Progenitor cell of endocrine pancreas (in vitro differentiated cells): ENCODE results near the gene COBL. TPM values are rescaled to one million over a fixed set of nuclear protein-coding genes. Genes with fewer than 3 reads are reported as not detected.

ENCODE experiments used
- DNase-seq: peaks from one replicate; pipeline ENCODE4 v3.0.0; 2021; ENCODE audit warnings: low spot score; ENCODE audit not compliant: unreplicated experiment
- H3K27ac Mint-ChIP-seq: 2 replicates; pipeline ENCODE4 v1.8.0; 2021; ENCODE audit warnings: mild to moderate bottlenecking, moderate library complexity, mixed read lengths
- H3K27me3 Mint-ChIP-seq: 2 replicates; pipeline ENCODE4 v1.8.0; 2021; ENCODE audit warnings: mixed read lengths
- H3K36me3 Mint-ChIP-seq: 2 replicates; pipeline ENCODE4 v1.8.0; 2022; ENCODE audit warnings: mixed read lengths; ENCODE audit not compliant: insufficient read depth
- H3K4me1 Mint-ChIP-seq: 2 replicates; pipeline ENCODE4 v1.8.0; 2021; ENCODE audit warnings: low read depth, mixed read lengths
- H3K4me3 Mint-ChIP-seq: 2 replicates; pipeline ENCODE4 v1.8.0; 2021; ENCODE audit warnings: low read depth, mild to moderate bottlenecking, moderate library complexity, mixed read lengths
- H3K9me3 Mint-ChIP-seq: 2 replicates; pipeline ENCODE4 v1.8.0; 2021; ENCODE audit warnings: low read depth, mixed read lengths
- CTCF ChIP-seq: fragments of 200-600 bp; sonication (generic); IDR thresholded peaks from one replicate; pipeline ENCODE4 v1.5.0; 2021; ENCODE audit warnings: antibody characterized with exemption, mild to moderate bottlenecking; ENCODE audit not compliant: unreplicated experiment
- total RNA-seq: library from RNA; stranded (reverse); gene quantifications from 2 replicates; pipeline ENCODE4 v1.2.1, GENCODE V29; 2021

The COBL gene
- total RNA-seq, 1 donor from 2014 or later, result 21.3 TPM

- DNase-seq, result no peak
- no peak for TF ChIP-seq CTCF
- Mint-ChIP-seq H3K27me3 (peaks cover 25% of the 10 kb centered on the region), H3K27ac (peak overlapping the region; percentile 57), H3K9me3 (no peaks in the 10 kb centered on the region), H3K36me3 (no peaks in the 10 kb centered on the region), H3K4me1 (peaks cover 41% of the 10 kb centered on the region), H3K4me3 (no peak overlapping the region)
Observed at GRCh38 chr7:51274001-51274400, 42.6 kb downstream of the COBL start.

DNA sequence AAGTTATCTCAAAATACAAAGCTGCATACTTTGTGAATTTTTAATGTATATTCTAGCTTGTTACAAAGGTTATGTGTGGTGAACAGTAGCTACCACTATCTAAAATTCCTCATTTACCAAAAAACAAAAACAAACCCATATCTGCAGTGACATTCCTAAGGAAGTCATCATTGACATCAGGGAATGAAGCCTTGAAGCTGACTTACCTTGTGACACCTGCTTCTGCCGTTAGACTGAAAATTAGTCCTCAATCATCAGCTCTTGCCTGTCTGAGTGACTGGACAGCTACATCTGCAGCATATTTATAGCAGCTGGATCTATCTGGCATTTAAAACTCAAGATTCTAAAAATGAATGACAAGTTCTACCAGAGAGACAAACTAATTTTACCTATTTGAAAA, 43.2 kb downstream of the COBL start:
- Mint-ChIP-seq H3K4me1 (peaks cover 41% of the 10 kb centered on the region), H3K27ac (no peak overlapping the region), H3K36me3 (no peaks in the 10 kb centered on the region), H3K4me3 (no peak overlapping the region), H3K27me3 (peaks cover 25% of the 10 kb centered on the region), H3K9me3 (no peaks in the 10 kb centered on the region)
- no peak for DNase-seq
- no peak for TF ChIP-seq CTCF

- DNase-seq, result no peak
- Mint-ChIP-seq H3K4me1 (peaks cover 29% of the 10 kb centered on the region), H3K27ac (no peak overlapping the region), H3K9me3 (no peaks in the 10 kb centered on the region), H3K4me3 (no peak overlapping the region), H3K36me3 (peaks cover 1% of the 10 kb centered on the region), H3K27me3 (peaks cover 12% of the 10 kb centered on the region)
- TF ChIP-seq CTCF, result no peak
Observed at GRCh38 chr7:51270965-51271364, 45.6 kb downstream of the COBL start.

DNA sequence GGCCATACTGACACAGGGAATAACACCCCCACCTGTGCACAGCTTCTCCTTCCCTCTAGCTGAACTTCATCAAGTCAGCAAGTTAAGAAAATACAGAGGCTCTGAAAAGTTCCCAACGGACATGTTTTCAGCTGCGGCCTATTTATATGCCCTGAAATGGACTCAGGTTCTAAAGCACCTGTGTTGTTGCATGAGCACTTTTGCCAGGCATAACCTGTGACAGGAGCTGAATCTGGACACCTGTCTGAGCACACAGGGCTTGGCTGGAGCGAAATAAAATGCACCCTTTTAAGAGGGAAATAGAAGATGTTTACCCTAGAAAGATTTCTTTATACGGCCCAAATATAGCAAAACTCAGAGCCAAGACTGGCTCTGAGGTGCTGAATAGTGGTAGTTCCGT, 46.7 kb downstream of the COBL start:
- no peak for TF ChIP-seq CTCF
- DNase-seq, result no peak
- peaks cover 20% of the 10 kb centered on the region for H3K4me1 Mint-ChIP-seq

DNA sequence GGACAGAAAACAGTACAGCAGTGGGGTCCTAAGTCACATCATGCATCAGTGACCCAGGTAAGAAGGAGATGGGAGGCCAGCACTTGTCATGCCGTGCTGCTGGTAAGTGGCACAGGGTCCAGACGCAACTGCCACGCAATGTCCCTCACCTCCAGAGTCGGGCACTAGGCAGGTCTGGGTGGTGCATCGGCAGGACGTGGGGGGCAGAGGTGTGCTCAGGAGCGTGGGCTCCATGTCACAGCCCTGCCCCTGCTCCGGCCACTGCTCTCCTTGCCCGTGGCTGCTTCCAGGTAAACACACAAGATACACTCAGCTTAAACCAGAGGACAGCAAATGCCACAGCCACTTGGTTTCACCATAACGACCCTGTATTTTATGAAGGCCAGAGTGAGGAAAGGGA, 47.3 kb downstream of the COBL start:
- H3K4me1 Mint-ChIP-seq, result peaks cover 15% of the 10 kb centered on the region
- peaks cover 12% of the 10 kb centered on the region for H3K27me3 Mint-ChIP-seq
- no peak for TF ChIP-seq CTCF
- H3K36me3 Mint-ChIP-seq, result peaks cover 1% of the 10 kb centered on the region
- no peak for DNase-seq
- H3K9me3 Mint-ChIP-seq, result no peaks in the 10 kb centered on the region
- no peak overlapping the region for H3K4me3 Mint-ChIP-seq
- H3K27ac Mint-ChIP-seq, result no peak overlapping the region

More for the DNA sequence above, 46.7 kb downstream of the COBL start:
- Mint-ChIP-seq H3K36me3 (peaks cover 1% of the 10 kb centered on the region), H3K27ac (no peak overlapping the region), H3K4me3 (no peak overlapping the region), H3K9me3 (no peaks in the 10 kb centered on the region), H3K27me3 (peaks cover 12% of the 10 kb centered on the region)
